HCT116 (cell line): ENCODE results near the gene SCML2. TPM values are rescaled to one million over a fixed set of nuclear protein-coding genes. Genes with fewer than 3 reads are reported as not detected.

Source experiments
- ATAC-seq: fragments of 200-7000 bp; cut with Tn5 transposase; 2 replicates; pipeline ENCODE4 v1.9.1; 2020; ENCODE audit warnings: mild to moderate bottlenecking, moderate library complexity
- BruUV-seq: library from RNA; stranded (reverse); fragments of 400-500 nt; replicated peaks from 2 replicates; lab custom pipeline; 2021; lab: Mats Ljungman, UMichigan
- CTCF ChIA-PET: fragments of 300-600 bp; sonication (Branson Sonifier 250); formaldehyde crosslinking; loops from one replicate; lab custom pipeline; 2021; ENCODE audit warnings: antibody characterized with exemption; lab: Charles Lee
- POLR2A ChIA-PET: fragments of 300-600, 350-600 bp; sonication (Branson Sonifier 250); formaldehyde crosslinking; loops from one replicate; lab custom pipeline; 2021; ENCODE audit warnings: antibody characterized with exemption; lab: Charles Lee
- RAD21 ChIA-PET, 2 experiments: fragments of 300-600 bp; sonication (Branson Sonifier 250); formaldehyde crosslinking; loops; one replicate each; lab custom pipeline; 2023; ENCODE audit warnings: low total read pairs in 2 of 2; ENCODE audit not compliant: uncharacterized antibody in 2 of 2, unreplicated experiment in 2 of 2, low non-redundant PET in 1 of 2; lab: Charles Lee
- DNase-seq: peaks from one replicate; pipeline ENCODE4 v3.0.0-alpha.2; 2010; ENCODE audit warnings: low read depth, low spot score
- H2AFZ ChIP-seq: fragments of 200-600 bp; shearing (Covaris generic), sonication (generic); 2 replicates; pipeline ENCODE4 v1.6.1; 2017; ENCODE audit warnings: low read depth, mixed run types, mixed read lengths, antibody characterized with exemption, low read length; ENCODE audit not compliant: poor library complexity, severe bottlenecking
- H3K27ac ChIP-seq: 2 replicates; pipeline ENCODE4 v1.5.1; 2012; ENCODE audit warnings: low read depth, low read length
- H3K27me3 ChIP-seq: fragments of 200-600 bp; sonication (generic); 2 replicates; pipeline ENCODE4 v1.6.1; 2016; ENCODE audit warnings: mixed run types, low read length, mixed read lengths; ENCODE audit not compliant: insufficient read depth
- H3K36me3 ChIP-seq, 2 experiments: fragments of 200-500 bp in 1 of 2; fragments of 200-600 bp in 1 of 2; sonication (Bioruptor generic) in 1 of 2; sonication (generic) in 1 of 2; 2 replicates each; pipeline versions ENCODE4 v1.5.1 to v1.6.1; 2014 to 2016; ENCODE audit warnings: low read length in 2 of 2, inconsistent platforms in 1 of 2, mixed read lengths in 1 of 2, mixed run types in 1 of 2; ENCODE audit not compliant: insufficient read depth in 2 of 2, control insufficient read depth in 1 of 2
- H3K4me1 ChIP-seq, 2 experiments: fragments of 200-600 bp in 1 of 2; sonication (generic) in 1 of 2; 2 replicates each; pipeline versions ENCODE4 v1.5.1 to v1.6.1; 2012 to 2017; ENCODE audit warnings: low read length in 2 of 2, inconsistent platforms in 1 of 2, mild to moderate bottlenecking in 1 of 2, mixed read lengths in 1 of 2, mixed run types in 1 of 2, moderate library complexity in 1 of 2; ENCODE audit not compliant: insufficient read depth in 2 of 2, control insufficient read depth in 1 of 2
- H3K4me2 ChIP-seq: fragments of 200-600 bp; sonication (generic); 2 replicates; pipeline ENCODE4 v1.6.1; 2017; ENCODE audit warnings: mixed run types, low read length, mixed read lengths
- H3K4me3 ChIP-seq, 2 experiments: fragments of 200-600 bp in 1 of 2; sonication (generic) in 1 of 2; replicated peaks in 1 of 2; 2 replicates each; pipeline ENCODE4 v1.5.1; 2011 to 2016; ENCODE audit warnings: low read length in 2 of 2, control low read depth in 1 of 2, low read depth in 1 of 2, mild to moderate bottlenecking in 1 of 2, mixed read lengths in 1 of 2, mixed run types in 1 of 2
- H3K79me2 ChIP-seq: fragments of 200-600 bp; sonication (generic); 2 replicates; pipeline ENCODE4 v1.6.1; 2017; ENCODE audit warnings: mild to moderate bottlenecking, mixed run types, low read length, moderate library complexity, mixed read lengths; ENCODE audit not compliant: insufficient read depth
- H3K9ac ChIP-seq: fragments of 200-600 bp; sonication (generic); 2 replicates; pipeline ENCODE4 v1.6.1; 2016; ENCODE audit warnings: low read length, mixed read lengths
- H3K9me2 ChIP-seq: fragments of 200-600 bp; sonication (generic), shearing (Covaris generic); 2 replicates; pipeline ENCODE4 v1.6.1; 2017; ENCODE audit warnings: mixed run types, mild to moderate bottlenecking, moderate library complexity; ENCODE audit not compliant: insufficient read depth
- H3K9me3 ChIP-seq, 2 experiments: fragments of 200-500 bp in 1 of 2; fragments of 200-600 bp in 1 of 2; sonication (Bioruptor generic) in 1 of 2; sonication (generic) in 1 of 2; 2 replicates each; pipeline ENCODE4 v1.6.1; 2014 to 2017; ENCODE audit warnings: low read length in 2 of 2, mixed read lengths in 2 of 2, inconsistent platforms in 1 of 2, low read depth in 1 of 2, mild to moderate bottlenecking in 1 of 2, mixed run types in 1 of 2, moderate library complexity in 1 of 2; ENCODE audit not compliant: control insufficient read depth in 1 of 2, insufficient read depth in 1 of 2
- H4K20me1 ChIP-seq: fragments of 200-600 bp; sonication (generic), shearing (Covaris generic); 2 replicates; pipeline ENCODE4 v1.6.1; 2017; ENCODE audit warnings: mixed run types, mild to moderate bottlenecking, moderate library complexity; ENCODE audit not compliant: insufficient read depth
- CEBPB ChIP-seq: IDR thresholded peaks from 2 replicates; pipeline ENCODE4 v1.6.1; 2012; ENCODE audit warnings: low read depth
- JUND ChIP-seq: IDR thresholded peaks from 2 replicates; pipeline ENCODE4 v1.6.1; 2012
- RAD21 ChIP-seq: IDR thresholded peaks from 2 replicates; pipeline ENCODE4 v1.6.1; 2012; ENCODE audit warnings: low read depth, mild to moderate bottlenecking
- YY1 ChIP-seq: IDR thresholded peaks from 2 replicates; pipeline ENCODE4 v1.6.1; 2011; ENCODE audit warnings: low read length, low read depth, moderate library complexity, mild to moderate bottlenecking; ENCODE audit not compliant: insufficient replicate concordance; ENCODE audit errors: extremely low read depth
- intact Hi-C: fragments of 100-400 bp; cut with micrococcal nuclease; formaldehyde crosslinking; loops from 2 replicates; pipeline ENCODE4 v1.10.0; 2022
- total RNA-seq: library from RNA; stranded (reverse); gene quantifications from one replicate; pipeline ENCODE4 v1.2.1, GENCODE V29; 2021; ENCODE audit not compliant: unreplicated experiment
- TF ChIP-seq, protein P1 (sequence below): IDR thresholded peaks from 2 replicates; pipeline ENCODE4 v1.6.1; 2012; ENCODE audit warnings: low read depth
- TF ChIP-seq, protein P2 (sequence below), 3 experiments: fragments of 200-600 bp in 1 of 3; sonication (generic) in 1 of 3; IDR thresholded peaks in 2 of 3; conservative IDR thresholded peaks in 1 of 3; 2 replicates each; pipeline ENCODE4 v1.5.1; 2012 to 2017; ENCODE audit warnings: low read depth in 2 of 3, low read length in 2 of 3, antibody characterized with exemption in 1 of 3, borderline replicate concordance in 1 of 3, control low read depth in 1 of 3, mild to moderate bottlenecking in 1 of 3, mixed read lengths in 1 of 3, mixed run types in 1 of 3, moderate library complexity in 1 of 3; ENCODE audit not compliant: insufficient read depth in 1 of 3

SCML2 gene
- total RNA-seq, 1 experiment from 2014 or later = 5.2 TPM

DNA sequence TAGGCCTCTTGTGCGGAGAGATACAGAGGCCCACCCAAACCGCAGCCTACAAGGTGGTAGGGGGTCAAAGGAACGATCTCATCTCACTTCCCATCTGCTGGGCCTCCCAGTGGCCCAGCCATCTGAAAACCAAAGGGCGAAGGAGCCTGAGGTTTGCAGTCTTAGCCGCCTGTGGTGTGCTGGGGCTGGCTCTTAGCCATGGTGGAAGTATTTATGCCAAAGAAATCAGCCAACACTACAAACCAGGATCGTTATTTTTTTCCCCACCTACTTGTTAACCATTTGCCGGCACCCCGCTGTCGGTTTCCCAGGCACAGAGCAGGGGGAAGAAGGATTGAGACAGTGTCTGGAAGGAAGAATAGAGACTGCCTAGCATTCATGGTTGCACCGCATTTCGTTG, 40.0 kb upstream of the SCML2 start (continued):
- TF ChIP-seq, protein P1, sequence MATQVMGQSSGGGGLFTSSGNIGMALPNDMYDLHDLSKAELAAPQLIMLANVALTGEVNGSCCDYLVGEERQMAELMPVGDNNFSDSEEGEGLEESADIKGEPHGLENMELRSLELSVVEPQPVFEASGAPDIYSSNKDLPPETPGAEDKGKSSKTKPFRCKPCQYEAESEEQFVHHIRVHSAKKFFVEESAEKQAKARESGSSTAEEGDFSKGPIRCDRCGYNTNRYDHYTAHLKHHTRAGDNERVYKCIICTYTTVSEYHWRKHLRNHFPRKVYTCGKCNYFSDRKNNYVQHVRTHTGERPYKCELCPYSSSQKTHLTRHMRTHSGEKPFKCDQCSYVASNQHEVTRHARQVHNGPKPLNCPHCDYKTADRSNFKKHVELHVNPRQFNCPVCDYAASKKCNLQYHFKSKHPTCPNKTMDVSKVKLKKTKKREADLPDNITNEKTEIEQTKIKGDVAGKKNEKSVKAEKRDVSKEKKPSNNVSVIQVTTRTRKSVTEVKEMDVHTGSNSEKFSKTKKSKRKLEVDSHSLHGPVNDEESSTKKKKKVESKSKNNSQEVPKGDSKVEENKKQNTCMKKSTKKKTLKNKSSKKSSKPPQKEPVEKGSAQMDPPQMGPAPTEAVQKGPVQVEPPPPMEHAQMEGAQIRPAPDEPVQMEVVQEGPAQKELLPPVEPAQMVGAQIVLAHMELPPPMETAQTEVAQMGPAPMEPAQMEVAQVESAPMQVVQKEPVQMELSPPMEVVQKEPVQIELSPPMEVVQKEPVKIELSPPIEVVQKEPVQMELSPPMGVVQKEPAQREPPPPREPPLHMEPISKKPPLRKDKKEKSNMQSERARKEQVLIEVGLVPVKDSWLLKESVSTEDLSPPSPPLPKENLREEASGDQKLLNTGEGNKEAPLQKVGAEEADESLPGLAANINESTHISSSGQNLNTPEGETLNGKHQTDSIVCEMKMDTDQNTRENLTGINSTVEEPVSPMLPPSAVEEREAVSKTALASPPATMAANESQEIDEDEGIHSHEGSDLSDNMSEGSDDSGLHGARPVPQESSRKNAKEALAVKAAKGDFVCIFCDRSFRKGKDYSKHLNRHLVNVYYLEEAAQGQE = no peak
- TF ChIP-seq YY1 (no peak), CEBPB (no peak)

DNA sequence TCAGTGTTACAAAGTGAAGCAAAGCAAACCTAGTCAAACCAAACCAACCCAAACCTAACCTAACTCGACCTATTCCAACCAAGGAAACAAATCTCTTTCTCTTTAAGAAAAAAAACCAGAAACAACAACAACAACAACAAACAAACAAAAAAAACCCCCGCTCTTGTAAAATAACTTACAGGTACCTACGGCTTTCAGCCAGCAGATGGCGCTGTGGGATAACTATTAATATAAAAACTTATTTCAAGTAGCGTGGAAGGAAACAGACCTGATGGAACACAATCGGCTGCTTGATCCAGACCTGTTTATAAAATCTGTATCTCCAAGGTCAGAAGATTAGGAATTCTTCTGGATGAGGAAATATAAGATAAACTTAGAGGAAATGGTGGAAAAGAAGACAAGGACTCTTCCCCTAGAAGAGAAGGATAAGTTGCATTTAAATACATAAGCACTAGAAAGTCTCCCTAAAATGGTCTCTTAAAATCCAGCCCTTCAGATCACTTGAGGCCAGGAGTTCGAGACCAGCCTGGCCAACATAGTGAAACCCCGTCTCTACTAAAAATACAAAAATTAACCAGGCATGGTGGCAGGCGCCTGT, 36.6 kb upstream of the SCML2 start:
- peak; percentile 57 for DNase-seq
- no TSS peak for BruUV-seq
- no peak overlapping the region for H3K4me2 ChIP-seq
- intact Hi-C loops = loop anchor here (1.0 to 5.0 kb wide), 3 partner anchors 496 to 943 kb away; no protein-coding TSS in a partner anchor
- no peaks in the 10 kb centered on the region for H3K36me3 ChIP-seq
- peak; percentile 79 for TF ChIP-seq RAD21
- no peak for TF ChIP-seq JUND
- TF ChIP-seq, protein P2, sequence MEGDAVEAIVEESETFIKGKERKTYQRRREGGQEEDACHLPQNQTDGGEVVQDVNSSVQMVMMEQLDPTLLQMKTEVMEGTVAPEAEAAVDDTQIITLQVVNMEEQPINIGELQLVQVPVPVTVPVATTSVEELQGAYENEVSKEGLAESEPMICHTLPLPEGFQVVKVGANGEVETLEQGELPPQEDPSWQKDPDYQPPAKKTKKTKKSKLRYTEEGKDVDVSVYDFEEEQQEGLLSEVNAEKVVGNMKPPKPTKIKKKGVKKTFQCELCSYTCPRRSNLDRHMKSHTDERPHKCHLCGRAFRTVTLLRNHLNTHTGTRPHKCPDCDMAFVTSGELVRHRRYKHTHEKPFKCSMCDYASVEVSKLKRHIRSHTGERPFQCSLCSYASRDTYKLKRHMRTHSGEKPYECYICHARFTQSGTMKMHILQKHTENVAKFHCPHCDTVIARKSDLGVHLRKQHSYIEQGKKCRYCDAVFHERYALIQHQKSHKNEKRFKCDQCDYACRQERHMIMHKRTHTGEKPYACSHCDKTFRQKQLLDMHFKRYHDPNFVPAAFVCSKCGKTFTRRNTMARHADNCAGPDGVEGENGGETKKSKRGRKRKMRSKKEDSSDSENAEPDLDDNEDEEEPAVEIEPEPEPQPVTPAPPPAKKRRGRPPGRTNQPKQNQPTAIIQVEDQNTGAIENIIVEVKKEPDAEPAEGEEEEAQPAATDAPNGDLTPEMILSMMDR (IDR thresholded peaks at IDR 0.05 in 2 of 3, conservative IDR thresholded peaks at IDR 0.05 in 1 of 3; ENCODE audit: borderline replicate concordance in 1 of 3, insufficient read depth in 1 of 3, low read depth in 2 of 3, low read length in 2 of 3) = peak; percentile 30 to 88 (median 58); a peak in 4 of 6 replicates
- no peak overlapping the region for H3K9ac ChIP-seq
- no peaks in the 10 kb centered on the region for H3K79me2 ChIP-seq
- no peak overlapping the region for H3K4me3 ChIP-seq
- H2AFZ ChIP-seq = peak overlapping the region; percentile 68
- H3K9me3 ChIP-seq = no peaks in the 10 kb centered on the region
- no peaks in the 10 kb centered on the region for H3K4me1 ChIP-seq
- RAD21 ChIA-PET = no interaction called here
- no peaks in the 10 kb centered on the region for H3K27me3 ChIP-seq
- no peak overlapping the region for H3K27ac ChIP-seq
- CTCF ChIA-PET = no interaction called here
- ATAC-seq = peak; percentile 59; the same call in 1 of the 2 replicates
- H3K9me2 ChIP-seq = no peaks in the 10 kb centered on the region
- POLR2A ChIA-PET = no interaction called here
- H4K20me1 ChIP-seq = no peaks in the 10 kb centered on the region
